Caco-2 (cell line): Measurements from ENCODE around the gene MDN1. TPM values are rescaled to one million over a fixed set of nuclear protein-coding genes. Genes with fewer than 3 reads are reported as not detected.

Source experiments
- BruUV-seq: library from RNA; stranded (reverse); fragments of 400-500 nt; replicated peaks from 2 replicates; lab custom pipeline; 2021; lab: Mats Ljungman, UMichigan
- CTCF ChIA-PET: fragments of 300-600 bp; sonication (Branson Sonifier 250); formaldehyde crosslinking; loops from one replicate; lab custom pipeline; 2022; ENCODE audit warnings: antibody characterized with exemption; lab: Charles Lee
- POLR2A ChIA-PET: fragments of 300-600 bp; sonication (Branson Sonifier 250); formaldehyde crosslinking; loops from one replicate; lab custom pipeline; 2022; ENCODE audit warnings: antibody characterized with exemption; lab: Charles Lee
- DNase-seq, 2 experiments: peaks; one replicate each; pipeline versions ENCODE4 v3.0.0 to v3.0.0-alpha.2; 2020 to 2022
- H3K27me3 ChIP-seq: replicated peaks from 2 replicates; pipeline ENCODE4 v1.6.0; 2011; ENCODE audit warnings: low read length; ENCODE audit not compliant: control insufficient read depth, insufficient read depth
- H3K36me3 ChIP-seq: 2 replicates; pipeline ENCODE4 v1.5.1; 2011; ENCODE audit warnings: low read length; ENCODE audit not compliant: control insufficient read depth, insufficient read depth
- H3K4me1 ChIP-seq: fragments of 250-450 bp; sonication (Bioruptor Pico); 2 replicates; pipeline ENCODE4 v1.5.1; 2020; ENCODE audit warnings: mild to moderate bottlenecking
- H3K4me3 ChIP-seq: 2 replicates; pipeline ENCODE4 v1.5.1; 2011; ENCODE audit warnings: low read depth, mild to moderate bottlenecking, control low read depth, low read length
- H3K9me3 ChIP-seq: fragments of 250-450 bp; sonication (Bioruptor Pico); 2 replicates; pipeline ENCODE4 v1.5.1; 2020; ENCODE audit warnings: mild to moderate bottlenecking, moderate library complexity
- H3K27ac Mint-ChIP-seq: one replicate; pipeline ENCODE4 v1.8.0; 2022; ENCODE audit warnings: mixed read lengths; ENCODE audit not compliant: unreplicated experiment
- H3K27me3 Mint-ChIP-seq: one replicate; pipeline ENCODE4 v1.8.0; 2022; ENCODE audit warnings: mixed read lengths; ENCODE audit not compliant: insufficient read depth, unreplicated experiment
- H3K36me3 Mint-ChIP-seq: one replicate; pipeline ENCODE4 v1.8.0; 2022; ENCODE audit warnings: mild to moderate bottlenecking, mixed read lengths; ENCODE audit not compliant: insufficient read depth, unreplicated experiment
- H3K4me1 Mint-ChIP-seq: one replicate; pipeline ENCODE4 v1.8.0; 2022; ENCODE audit warnings: low read depth, mixed read lengths; ENCODE audit not compliant: unreplicated experiment
- H3K4me3 Mint-ChIP-seq: one replicate; pipeline ENCODE4 v1.8.0; 2022; ENCODE audit warnings: mild to moderate bottlenecking, moderate library complexity, mixed read lengths; ENCODE audit not compliant: unreplicated experiment
- H3K9me3 Mint-ChIP-seq: one replicate; pipeline ENCODE4 v1.8.0; 2022; ENCODE audit warnings: mixed read lengths; ENCODE audit not compliant: unreplicated experiment
- CTCF ChIP-seq, 2 experiments: fragments of 200-600 bp in 1 of 2; IDR thresholded peaks; 1 replicate in 1 of 2; 2 replicates in 1 of 2; pipeline versions ENCODE4 v1.5.1 to v1.8.0; 2011 to 2022; ENCODE audit warnings: antibody characterized with exemption in 1 of 2, control low read depth in 1 of 2, inconsistent platforms in 1 of 2, low read depth in 1 of 2, low read length in 1 of 2, mild to moderate bottlenecking in 1 of 2, moderate library complexity in 1 of 2; ENCODE audit not compliant: insufficient read depth in 1 of 2, severe bottlenecking in 1 of 2, unreplicated experiment in 1 of 2
- intact Hi-C: fragments of 100-400 bp; cut with micrococcal nuclease; formaldehyde crosslinking; loops from one replicate; pipeline ENCODE4 v1.10.0; 2022; ENCODE audit not compliant: unreplicated experiment
- total RNA-seq: library from RNA; stranded (reverse); gene quantifications from 2 replicates; pipeline ENCODE4 v1.2.3, GENCODE V29; 2022

Gene MDN1
- total RNA-seq, 1 experiment from 2014 or later, result 49.0 TPM

- ChIA-PET CTCF (no interaction called here), POLR2A (no interaction called here)
- peaks cover 69% of the 10 kb centered on the region for H3K36me3 Mint-ChIP-seq
- H3K4me3 Mint-ChIP-seq, result no peak overlapping the region
- no peaks in the 10 kb centered on the region for H3K4me1 Mint-ChIP-seq
- TF ChIP-seq CTCF (IDR thresholded peaks at IDR 0.05; ENCODE audit: insufficient read depth in 1 of 2, low read depth in 1 of 2, low read length in 1 of 2, severe bottlenecking in 1 of 2, unreplicated experiment in 1 of 2), result no peak
- Histone ChIP-seq H3K36me3 (peaks cover 2% of the 10 kb centered on the region; the same call in 1 of the 2 replicates), H3K4me1 (0 out of 2 replicates have a peak, but pooled peaks cover 9% of the 10 kb centered on the region), H3K4me3 (no peak overlapping the region), H3K27me3 (no peaks in the 10 kb centered on the region), H3K9me3 (no peaks in the 10 kb centered on the region)
- intact Hi-C loops, result no loop called here
- no peak for DNase-seq
- H3K27me3 Mint-ChIP-seq, result no peaks in the 10 kb centered on the region
- BruUV-seq, result no TSS peak
- H3K27ac Mint-ChIP-seq, result peak overlapping the region; percentile 14
- H3K9me3 Mint-ChIP-seq, result no peaks in the 10 kb centered on the region
Observed at GRCh38 chr6:89707766-89708165, 111.8 kb downstream of the MDN1 start.

- H3K4me3 ChIP-seq, result no peak overlapping the region
- H3K4me1 ChIP-seq, result 0 out of 2 replicates have a peak, but pooled peaks cover 9% of the 10 kb centered on the region
- ChIA-PET POLR2A (no interaction called here), CTCF (no interaction called here)
- no peak overlapping the region for H3K4me3 Mint-ChIP-seq
- intact Hi-C loops, result no loop called here
- H3K27ac Mint-ChIP-seq, result no peak overlapping the region
- TF ChIP-seq CTCF (IDR thresholded peaks at IDR 0.05; ENCODE audit: insufficient read depth in 1 of 2, low read depth in 1 of 2, low read length in 1 of 2, severe bottlenecking in 1 of 2, unreplicated experiment in 1 of 2), result no peak
- DNase-seq, result no peak
- H3K36me3 ChIP-seq, result peaks cover 2% of the 10 kb centered on the region; the same call in 1 of the 2 replicates
- no peaks in the 10 kb centered on the region for H3K4me1 Mint-ChIP-seq
- BruUV-seq, result no TSS peak
- peaks cover 67% of the 10 kb centered on the region for H3K36me3 Mint-ChIP-seq
- H3K9me3 Mint-ChIP-seq, result no peaks in the 10 kb centered on the region
- H3K27me3 ChIP-seq, result no peaks in the 10 kb centered on the region
- H3K9me3 ChIP-seq, result no peaks in the 10 kb centered on the region
- H3K27me3 Mint-ChIP-seq, result no peaks in the 10 kb centered on the region
Observed at GRCh38 chr6:89706121-89706520, 113.5 kb downstream of the MDN1 start.

GRCh38 chr6:89703292-89703691 is 116.3 kb downstream of the MDN1 start:
- no peak for DNase-seq
- CTCF ChIA-PET, result no interaction called here
- BruUV-seq, result no TSS peak
- Mint-ChIP-seq H3K4me1 (no peaks in the 10 kb centered on the region), H3K9me3 (no peaks in the 10 kb centered on the region), H3K4me3 (no peak overlapping the region), H3K27ac (no peak overlapping the region), H3K27me3 (no peaks in the 10 kb centered on the region), H3K36me3 (peaks cover 81% of the 10 kb centered on the region)
- H3K36me3 ChIP-seq, result peaks cover 2% of the 10 kb centered on the region; the same call in 1 of the 2 replicates
- intact Hi-C loops, result no loop called here
- H3K27me3 ChIP-seq, result no peaks in the 10 kb centered on the region
- no peak for TF ChIP-seq CTCF (IDR thresholded peaks at IDR 0.05; ENCODE audit: insufficient read depth in 1 of 2, low read depth in 1 of 2, low read length in 1 of 2, severe bottlenecking in 1 of 2, unreplicated experiment in 1 of 2)
- H3K9me3 ChIP-seq, result no peaks in the 10 kb centered on the region
- H3K4me3 ChIP-seq, result no peak overlapping the region
- POLR2A ChIA-PET, result no interaction called here
- 0 out of 2 replicates have a peak, but pooled peaks cover 4% of the 10 kb centered on the region for H3K4me1 ChIP-seq
